Endothelial cell of umbilical vein (primary cell): ENCODE data around the gene HBE1. TPM values are rescaled to one million over a fixed set of nuclear protein-coding genes. Genes with fewer than 3 reads are reported as not detected.

ENCODE experiments used
- BruUV-seq: library from RNA; stranded (reverse); fragments of 400-500 nt; replicated peaks from 2 replicates; lab custom pipeline; 2021; lab: Mats Ljungman, UMichigan
- CTCF ChIA-PET: fragments of 300-600, 350-600 bp; sonication (Branson Sonifier 250); formaldehyde crosslinking; loops from one replicate; lab custom pipeline; 2021; ENCODE audit warnings: antibody characterized with exemption, inconsistent platforms; lab: Charles Lee
- POLR2A ChIA-PET: fragments of 300-600, 350-600 bp; sonication (Branson Sonifier 250); formaldehyde crosslinking; loops from one replicate; lab custom pipeline; 2021; ENCODE audit warnings: antibody characterized with exemption, inconsistent platforms; lab: Charles Lee
- DNase-seq: peaks from one replicate; pipeline ENCODE4 v3.0.0-alpha.2; 2011; ENCODE audit warnings: low read depth, low spot score
- FAIRE-seq: peaks from 2 replicates; lab custom pipeline; 2011; peaks lifted over from hg19 to GRCh38; lab: Jason Lieb, UNC
- H2AFZ ChIP-seq: 2 replicates; pipeline ENCODE4 v1.6.0; 2012; ENCODE audit warnings: low read depth, low read length, control low read depth, inconsistent platforms
- H3K27ac ChIP-seq: 2 replicates; pipeline ENCODE4 v1.5.1; 2011; ENCODE audit warnings: low read depth, mild to moderate bottlenecking, control low read depth, low read length, moderate library complexity; ENCODE audit not compliant: insufficient read depth
- H3K27me3 ChIP-seq, 2 experiments: 2 replicates each; pipeline versions ENCODE4 v1.6.0 to v1.6.1; 2011; ENCODE audit warnings: low read length in 2 of 2, mixed read lengths in 1 of 2; ENCODE audit not compliant: control insufficient read depth in 2 of 2, insufficient read depth in 2 of 2
- H3K36me3 ChIP-seq, 2 experiments: 2 replicates in 1 of 2; 3 replicates in 1 of 2; pipeline ENCODE4 v1.5.1; 2011; ENCODE audit warnings: low read length in 2 of 2, mild to moderate bottlenecking in 1 of 2, moderate library complexity in 1 of 2; ENCODE audit not compliant: control insufficient read depth in 2 of 2, insufficient read depth in 2 of 2; ENCODE audit errors: extremely low read depth in 1 of 2
- H3K4me1 ChIP-seq: 3 replicates; pipeline ENCODE4 v1.5.1; 2011; ENCODE audit warnings: mild to moderate bottlenecking, low read length; ENCODE audit not compliant: control insufficient read depth, insufficient read depth; ENCODE audit errors: extremely low read depth
- H3K4me2 ChIP-seq: 2 replicates; pipeline ENCODE4 v1.6.1; 2011; ENCODE audit warnings: low read length, control low read depth, mixed read lengths; ENCODE audit not compliant: insufficient read depth
- H3K4me3 ChIP-seq, 3 experiments: fragments of 200-600 bp in 1 of 3; sonication (generic), shearing (Covaris generic) in 1 of 3; replicated peaks in 1 of 3; 2 replicates each; pipeline ENCODE4 v1.5.1; 2011 to 2016; ENCODE audit warnings: control low read depth in 3 of 3, low read length in 3 of 3, mild to moderate bottlenecking in 2 of 3, inconsistent platforms in 1 of 3, low read depth in 1 of 3, moderate library complexity in 1 of 3; ENCODE audit not compliant: insufficient read depth in 1 of 3
- H3K79me2 ChIP-seq: 2 replicates; pipeline ENCODE4 v1.6.0; 2012; ENCODE audit warnings: low read length, inconsistent platforms; ENCODE audit not compliant: control insufficient read depth, insufficient read depth
- H3K9ac ChIP-seq: replicated peaks from 2 replicates; pipeline ENCODE3; 2011; ENCODE audit warnings: low read length, control low read depth; ENCODE audit not compliant: insufficient read depth; ENCODE audit errors: extremely low read depth
- H3K9me1 ChIP-seq: replicated peaks from 3 replicates; pipeline ENCODE4 v1.6.0; 2011; ENCODE audit warnings: mild to moderate bottlenecking, low read length; ENCODE audit not compliant: control insufficient read depth, insufficient read depth; ENCODE audit errors: extremely low read depth
- H3K9me3 ChIP-seq: replicated peaks from 2 replicates; pipeline ENCODE4 v1.5.1; 2012; ENCODE audit warnings: low read length, inconsistent platforms; ENCODE audit not compliant: control insufficient read depth, insufficient read depth
- H4K20me1 ChIP-seq: replicated peaks from 2 replicates; pipeline ENCODE3; 2011; ENCODE audit warnings: mild to moderate bottlenecking, low read length; ENCODE audit not compliant: control insufficient read depth, insufficient read depth; ENCODE audit errors: extremely low read depth
- EZH2 ChIP-seq: IDR thresholded peaks from 2 replicates; pipeline ENCODE4 v1.6.1; 2012; ENCODE audit warnings: borderline replicate concordance, low read depth, mild to moderate bottlenecking, moderate library complexity, low read length, inconsistent platforms; ENCODE audit not compliant: severe bottlenecking
- FOS ChIP-seq: IDR thresholded peaks from 2 replicates; pipeline ENCODE4 v1.6.1; 2011; ENCODE audit warnings: mild to moderate bottlenecking, low read length, moderate library complexity, borderline replicate concordance; ENCODE audit not compliant: insufficient read depth
- JUN ChIP-seq: IDR thresholded peaks from 2 replicates; pipeline ENCODE4 v1.6.1; 2011; ENCODE audit warnings: borderline replicate concordance, low read depth; ENCODE audit not compliant: insufficient read length, insufficient read depth
- MYC ChIP-seq: IDR thresholded peaks from one replicate; pipeline ENCODE4 v1.6.1; 2011; ENCODE audit warnings: mild to moderate bottlenecking, low read depth, low read length
- dilution Hi-C: fragments of 300-500 bp; cut with MboI; formaldehyde crosslinking; loops from one replicate; pipeline ENCODE4 v1.15.0; 2019; ENCODE audit warnings: low sequenced_read_pairs; ENCODE audit not compliant: extremely low pct_ligation_motif_present
- intact Hi-C: fragments of 100-400 bp; cut with micrococcal nuclease; formaldehyde crosslinking; loops from one replicate; pipeline ENCODE4 v1.10.0; 2022
- polyA plus RNA-seq, 4 experiments: library from polyadenylated mRNA; depleted of rRNA in 3 of 4; stranded (reverse) in 3 of 4; unstranded in 1 of 4; fragments of >200 nt; gene quantifications; 2 replicates each; pipeline versions ENCODE4 v1.2.1 to v1.2.3, GENCODE V29; 2011 to 2012; ENCODE audit warnings: missing spikeins in 1 of 4
- total RNA-seq: library from RNA; stranded (reverse); gene quantifications from 2 replicates; pipeline ENCODE4 v1.2.3, GENCODE V29; 2021
- TF ChIP-seq, protein P1 (sequence below), 2 donors: IDR thresholded peaks; 1 replicate in 1 of 2; 2 replicates in 1 of 2; pipeline ENCODE4 v1.5.1; 2011; ENCODE audit warnings: low read length in 2 of 2, mild to moderate bottlenecking in 2 of 2, moderate library complexity in 2 of 2, control low read depth in 1 of 2, inconsistent platforms in 1 of 2, low read depth in 1 of 2; ENCODE audit not compliant: insufficient read depth in 1 of 2; ENCODE audit errors: extremely low read depth in 1 of 2

HBE1 gene
- total and polyA plus RNA-seq, 2 donors (not counting 3 experiments of a cell fraction or from before 2014, with no cell fraction given) = 0.37 TPM; not detected in 1

- POLR2A ChIA-PET = no interaction called here
- no TSS peak for BruUV-seq
- intact Hi-C loops = no loop called here
- Histone ChIP-seq H3K9ac (no peak overlapping the region), H3K9me3 (no peaks in the 10 kb centered on the region), H3K79me2 (no peaks in the 10 kb centered on the region), H3K27ac (no peak overlapping the region), H3K4me2 (no peak overlapping the region), H3K4me1 (no peaks in the 10 kb centered on the region), H3K9me1 (no peaks in the 10 kb centered on the region), H4K20me1 (no peaks in the 10 kb centered on the region), H3K27me3 (no peaks in the 10 kb centered on the region), H3K36me3 (no peaks in the 10 kb centered on the region), H2AFZ (no peak overlapping the region), H3K4me3 (no peak overlapping the region)
- TF ChIP-seq, protein P1, sequence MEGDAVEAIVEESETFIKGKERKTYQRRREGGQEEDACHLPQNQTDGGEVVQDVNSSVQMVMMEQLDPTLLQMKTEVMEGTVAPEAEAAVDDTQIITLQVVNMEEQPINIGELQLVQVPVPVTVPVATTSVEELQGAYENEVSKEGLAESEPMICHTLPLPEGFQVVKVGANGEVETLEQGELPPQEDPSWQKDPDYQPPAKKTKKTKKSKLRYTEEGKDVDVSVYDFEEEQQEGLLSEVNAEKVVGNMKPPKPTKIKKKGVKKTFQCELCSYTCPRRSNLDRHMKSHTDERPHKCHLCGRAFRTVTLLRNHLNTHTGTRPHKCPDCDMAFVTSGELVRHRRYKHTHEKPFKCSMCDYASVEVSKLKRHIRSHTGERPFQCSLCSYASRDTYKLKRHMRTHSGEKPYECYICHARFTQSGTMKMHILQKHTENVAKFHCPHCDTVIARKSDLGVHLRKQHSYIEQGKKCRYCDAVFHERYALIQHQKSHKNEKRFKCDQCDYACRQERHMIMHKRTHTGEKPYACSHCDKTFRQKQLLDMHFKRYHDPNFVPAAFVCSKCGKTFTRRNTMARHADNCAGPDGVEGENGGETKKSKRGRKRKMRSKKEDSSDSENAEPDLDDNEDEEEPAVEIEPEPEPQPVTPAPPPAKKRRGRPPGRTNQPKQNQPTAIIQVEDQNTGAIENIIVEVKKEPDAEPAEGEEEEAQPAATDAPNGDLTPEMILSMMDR (IDR thresholded peaks at IDR 0.05; ENCODE audit: extremely low read depth in 1 of 2, insufficient read depth in 1 of 2, low read depth in 1 of 2, low read length in 2 of 2) = no peak
- TF ChIP-seq FOS = no peak
- no peak for TF ChIP-seq JUN
- TF ChIP-seq MYC = no peak
- DNase-seq (no peak), FAIRE-seq (no peak)
- dilution Hi-C loops = no loop called here
- CTCF ChIA-PET = no interaction called here
These were observed 41.6 kb downstream of the HBE1 start for GRCh38 chr11:5228124-5228523.

- no peak overlapping the region for H2AFZ ChIP-seq
- dilution Hi-C loops = no loop called here
- H3K9me1 ChIP-seq = no peaks in the 10 kb centered on the region
- no peak overlapping the region for H3K4me2 ChIP-seq
- TF ChIP-seq EZH2 = no peak
- TF ChIP-seq JUN = no peak
- TF ChIP-seq, protein P1 (IDR thresholded peaks at IDR 0.05; ENCODE audit: extremely low read depth in 1 of 2, insufficient read depth in 1 of 2, low read depth in 1 of 2, low read length in 2 of 2) = no peak
- TF ChIP-seq FOS = no peak
- no peaks in the 10 kb centered on the region for H3K27me3 ChIP-seq
- ChIA-PET POLR2A (no interaction called here), CTCF (no interaction called here)
- FAIRE-seq (no peak), DNase-seq (no peak)
- intact Hi-C loops = no loop called here
- H3K27ac ChIP-seq = no peak overlapping the region
- no peaks in the 10 kb centered on the region for H3K36me3 ChIP-seq
- H3K4me1 ChIP-seq = no peaks in the 10 kb centered on the region
- no peaks in the 10 kb centered on the region for H3K79me2 ChIP-seq
- no peak overlapping the region for H3K4me3 ChIP-seq
- no peaks in the 10 kb centered on the region for H4K20me1 ChIP-seq
- H3K9me3 ChIP-seq = no peaks in the 10 kb centered on the region
- H3K9ac ChIP-seq = no peak overlapping the region
- no TSS peak for BruUV-seq
These were observed 42.1 kb downstream of the HBE1 start for GRCh38 chr11:5227681-5228080.
